A549 (cell line): Measurements from ENCODE around the gene ANKRD12.

Source experiments
- SMC3 ChIP-seq: fragments of >200 bp; sonication (Bioruptor Twin); formaldehyde crosslinking; IDR thresholded peaks from 3 replicates; pipeline ENCODE4 v1.6.1; 2018; ENCODE audit warnings: inconsistent platforms
- TF ChIP-seq, protein P1 (sequence below): fragments of >200 bp; sonication (Bioruptor Twin); formaldehyde crosslinking; IDR thresholded peaks from 3 replicates; pipeline ENCODE4 v1.5.1; 2016
- TF ChIP-seq, protein P2 (sequence below): fragments of 450-650 bp; IDR thresholded peaks from 2 replicates; pipeline ENCODE4 v1.6.1; 2014; ENCODE audit warnings: antibody characterized with exemption

DNA sequence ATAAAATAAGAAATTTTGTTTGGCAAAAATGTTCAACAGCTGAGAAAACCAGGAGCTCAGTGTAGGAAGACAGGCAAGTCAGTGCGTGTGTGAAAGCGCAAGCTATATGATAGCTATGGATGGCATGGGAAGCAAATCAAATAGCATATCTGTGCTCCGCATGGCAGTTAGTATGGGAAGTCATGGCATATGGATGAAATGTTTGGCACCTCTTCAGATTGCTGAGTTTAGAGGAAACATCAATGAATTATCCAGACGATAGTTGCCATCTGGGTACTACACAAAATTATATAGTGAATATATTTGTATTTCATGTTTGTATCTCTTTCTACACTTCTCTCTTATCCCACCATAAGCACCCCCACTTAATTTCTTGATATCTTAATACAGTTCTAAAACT, 112.1 kb downstream of the ANKRD12 start:
- TF ChIP-seq, protein P1, sequence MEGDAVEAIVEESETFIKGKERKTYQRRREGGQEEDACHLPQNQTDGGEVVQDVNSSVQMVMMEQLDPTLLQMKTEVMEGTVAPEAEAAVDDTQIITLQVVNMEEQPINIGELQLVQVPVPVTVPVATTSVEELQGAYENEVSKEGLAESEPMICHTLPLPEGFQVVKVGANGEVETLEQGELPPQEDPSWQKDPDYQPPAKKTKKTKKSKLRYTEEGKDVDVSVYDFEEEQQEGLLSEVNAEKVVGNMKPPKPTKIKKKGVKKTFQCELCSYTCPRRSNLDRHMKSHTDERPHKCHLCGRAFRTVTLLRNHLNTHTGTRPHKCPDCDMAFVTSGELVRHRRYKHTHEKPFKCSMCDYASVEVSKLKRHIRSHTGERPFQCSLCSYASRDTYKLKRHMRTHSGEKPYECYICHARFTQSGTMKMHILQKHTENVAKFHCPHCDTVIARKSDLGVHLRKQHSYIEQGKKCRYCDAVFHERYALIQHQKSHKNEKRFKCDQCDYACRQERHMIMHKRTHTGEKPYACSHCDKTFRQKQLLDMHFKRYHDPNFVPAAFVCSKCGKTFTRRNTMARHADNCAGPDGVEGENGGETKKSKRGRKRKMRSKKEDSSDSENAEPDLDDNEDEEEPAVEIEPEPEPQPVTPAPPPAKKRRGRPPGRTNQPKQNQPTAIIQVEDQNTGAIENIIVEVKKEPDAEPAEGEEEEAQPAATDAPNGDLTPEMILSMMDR, result no peak
- TF ChIP-seq, protein P2, sequence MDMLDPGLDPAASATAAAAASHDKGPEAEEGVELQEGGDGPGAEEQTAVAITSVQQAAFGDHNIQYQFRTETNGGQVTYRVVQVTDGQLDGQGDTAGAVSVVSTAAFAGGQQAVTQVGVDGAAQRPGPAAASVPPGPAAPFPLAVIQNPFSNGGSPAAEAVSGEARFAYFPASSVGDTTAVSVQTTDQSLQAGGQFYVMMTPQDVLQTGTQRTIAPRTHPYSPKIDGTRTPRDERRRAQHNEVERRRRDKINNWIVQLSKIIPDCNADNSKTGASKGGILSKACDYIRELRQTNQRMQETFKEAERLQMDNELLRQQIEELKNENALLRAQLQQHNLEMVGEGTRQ, result no peak
- TF ChIP-seq SMC3, result no peak
